CD4-positive, alpha-beta T cell (primary cell): Measurements from ENCODE around the gene NRXN3. TPM values are rescaled to one million over a fixed set of nuclear protein-coding genes. Genes with fewer than 3 reads are reported as not detected.

Experiments used
- ATAC-seq: fragments of 200-7000 bp; cut with Tn5 transposase; one replicate; pipeline ENCODE4 v1.10.0; 2022; ENCODE audit warnings: mild to moderate bottlenecking; ENCODE audit not compliant: poor library complexity
- CTCF ChIA-PET: fragments of 350-600 bp; sonication (Branson Sonifier 250); formaldehyde crosslinking; loops from one replicate; lab custom pipeline; 2021; ENCODE audit warnings: antibody characterized with exemption, inconsistent platforms; lab: Charles Lee
- POLR2A ChIA-PET: fragments of 350-600 bp; sonication (Branson Sonifier 250); formaldehyde crosslinking; loops from one replicate; lab custom pipeline; 2021; ENCODE audit warnings: antibody characterized with exemption, inconsistent platforms; lab: Charles Lee
- DNase-seq, 14 experiments: peaks; one replicate each; pipeline ENCODE4 v3.0.0-alpha.2; 2013 to 2020; ENCODE audit warnings: mixed read lengths in 2 of 14
- H3K27ac ChIP-seq, 2 donors: one replicate each; pipeline versions ENCODE4 v1.5.1 to v1.7.0; 2013; ENCODE audit warnings: low read length in 2 of 2, low read depth in 1 of 2, mild to moderate bottlenecking in 1 of 2
- H3K27me3 ChIP-seq, 2 experiments: 1 replicate in 1 of 2; 2 replicates in 1 of 2; pipeline versions ENCODE4 v1.6.1 to v1.7.0; 2013; ENCODE audit warnings: low read length in 2 of 2, control low read depth in 1 of 2, mild to moderate bottlenecking in 1 of 2, moderate library complexity in 1 of 2; ENCODE audit not compliant: insufficient read depth in 2 of 2, control insufficient read depth in 1 of 2
- H3K36me3 ChIP-seq: one replicate; pipeline ENCODE4 v1.6.1; 2013; ENCODE audit warnings: low read length, control low read depth; ENCODE audit not compliant: insufficient read depth
- H3K4me1 ChIP-seq: one replicate; pipeline ENCODE4 v1.6.1; 2013; ENCODE audit warnings: low read length, control low read depth; ENCODE audit not compliant: insufficient read depth
- H3K4me3 ChIP-seq: one replicate; pipeline ENCODE4 v1.5.1; 2013; ENCODE audit warnings: mild to moderate bottlenecking, low read length, moderate library complexity
- H3K9me3 ChIP-seq, 2 experiments: 1 replicate in 1 of 2; 2 replicates in 1 of 2; pipeline versions ENCODE4 v1.6.1 to v1.7.0; 2013; ENCODE audit warnings: low read length in 2 of 2, mild to moderate bottlenecking in 2 of 2, control low read depth in 1 of 2, moderate library complexity in 1 of 2; ENCODE audit not compliant: control insufficient read depth in 1 of 2, insufficient read depth in 1 of 2
- H3K27ac Mint-ChIP-seq: one replicate; pipeline ENCODE4 v1.8.0; 2020; ENCODE audit warnings: mixed read lengths
- H3K27me3 Mint-ChIP-seq: one replicate; pipeline ENCODE4 v1.8.0; 2021; ENCODE audit warnings: mixed read lengths
- H3K36me3 Mint-ChIP-seq: one replicate; pipeline ENCODE4 v1.8.0; 2021; ENCODE audit warnings: low read depth, mixed read lengths
- H3K4me1 Mint-ChIP-seq: one replicate; pipeline ENCODE4 v1.8.0; 2021; ENCODE audit warnings: low read depth, mixed read lengths
- H3K4me3 Mint-ChIP-seq: one replicate; pipeline ENCODE4 v1.8.0; 2020; ENCODE audit warnings: mild to moderate bottlenecking, mixed read lengths
- H3K9me3 Mint-ChIP-seq: one replicate; pipeline ENCODE4 v1.8.0; 2020; ENCODE audit warnings: mixed read lengths
- intact Hi-C, 2 experiments: fragments of 100-400 bp; cut with DNase I in 1 of 2; cut with micrococcal nuclease in 1 of 2; formaldehyde crosslinking; loops; one replicate each; pipeline versions ENCODE4 v1.15.1 to v1.9.0; 2023 to 2025; cut with DNase I, micrococcal nuclease
- total RNA-seq, 174 experiments: library from RNA in 2 of 174; stranded (reverse) in 2 of 174; gene quantifications; one replicate each; pipeline ENCODE4 v1.2.3 and lab custom pipeline; 2021 to 2026
- TF ChIP-seq, protein P1 (sequence below): fragments of 200-600 bp; IDR thresholded peaks from one replicate; pipeline ENCODE4 v1.8.0; 2022; ENCODE audit warnings: antibody characterized with exemption, mild to moderate bottlenecking

Gene NRXN3
- total RNA-seq, 2 experiments from 2014 or later, result not detected

DNA sequence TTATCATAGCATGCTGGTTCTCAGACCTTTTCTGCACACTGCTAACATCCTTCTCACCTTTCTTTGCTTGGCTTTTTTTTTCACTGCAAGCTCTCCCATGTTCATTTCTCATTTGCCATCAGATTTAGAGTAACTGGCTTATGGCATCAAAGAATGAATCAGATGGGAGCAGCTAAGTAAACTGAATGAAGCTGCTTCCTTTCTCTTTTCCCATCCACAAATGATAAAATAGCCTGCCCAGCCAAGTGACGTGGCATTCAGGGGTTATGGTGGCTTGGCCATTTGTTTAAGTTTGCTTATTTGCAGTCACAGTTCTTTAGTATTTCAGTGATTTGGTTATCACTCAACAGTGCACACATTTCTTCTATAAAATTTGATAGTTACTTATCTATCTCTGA, 1332.6 kb downstream of the NRXN3 start:
- Mint-ChIP-seq H3K36me3 (no peaks in the 10 kb centered on the region), H3K9me3 (peaks cover under 1% of the 10 kb centered on the region), H3K4me1 (no peaks in the 10 kb centered on the region), H3K27ac (no peak overlapping the region), H3K27me3 (no peaks in the 10 kb centered on the region), H3K4me3 (no peak overlapping the region)
- DNase-seq (no peak), ATAC-seq (no peak)
- TF ChIP-seq, protein P1, sequence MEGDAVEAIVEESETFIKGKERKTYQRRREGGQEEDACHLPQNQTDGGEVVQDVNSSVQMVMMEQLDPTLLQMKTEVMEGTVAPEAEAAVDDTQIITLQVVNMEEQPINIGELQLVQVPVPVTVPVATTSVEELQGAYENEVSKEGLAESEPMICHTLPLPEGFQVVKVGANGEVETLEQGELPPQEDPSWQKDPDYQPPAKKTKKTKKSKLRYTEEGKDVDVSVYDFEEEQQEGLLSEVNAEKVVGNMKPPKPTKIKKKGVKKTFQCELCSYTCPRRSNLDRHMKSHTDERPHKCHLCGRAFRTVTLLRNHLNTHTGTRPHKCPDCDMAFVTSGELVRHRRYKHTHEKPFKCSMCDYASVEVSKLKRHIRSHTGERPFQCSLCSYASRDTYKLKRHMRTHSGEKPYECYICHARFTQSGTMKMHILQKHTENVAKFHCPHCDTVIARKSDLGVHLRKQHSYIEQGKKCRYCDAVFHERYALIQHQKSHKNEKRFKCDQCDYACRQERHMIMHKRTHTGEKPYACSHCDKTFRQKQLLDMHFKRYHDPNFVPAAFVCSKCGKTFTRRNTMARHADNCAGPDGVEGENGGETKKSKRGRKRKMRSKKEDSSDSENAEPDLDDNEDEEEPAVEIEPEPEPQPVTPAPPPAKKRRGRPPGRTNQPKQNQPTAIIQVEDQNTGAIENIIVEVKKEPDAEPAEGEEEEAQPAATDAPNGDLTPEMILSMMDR, result no peak
- H3K4me3 ChIP-seq, result no peak overlapping the region
- POLR2A ChIA-PET, result no interaction called here
- no peak overlapping the region for H3K27ac ChIP-seq
- no peaks in the 10 kb centered on the region for H3K27me3 ChIP-seq
- peaks cover 0 to 2% of the 10 kb centered on the region in 2 experiments for H3K9me3 ChIP-seq
- CTCF ChIA-PET, result no interaction called here
- intact Hi-C loops, result no loop called here
- no peaks in the 10 kb centered on the region for H3K4me1 ChIP-seq
- no peaks in the 10 kb centered on the region for H3K36me3 ChIP-seq

DNA sequence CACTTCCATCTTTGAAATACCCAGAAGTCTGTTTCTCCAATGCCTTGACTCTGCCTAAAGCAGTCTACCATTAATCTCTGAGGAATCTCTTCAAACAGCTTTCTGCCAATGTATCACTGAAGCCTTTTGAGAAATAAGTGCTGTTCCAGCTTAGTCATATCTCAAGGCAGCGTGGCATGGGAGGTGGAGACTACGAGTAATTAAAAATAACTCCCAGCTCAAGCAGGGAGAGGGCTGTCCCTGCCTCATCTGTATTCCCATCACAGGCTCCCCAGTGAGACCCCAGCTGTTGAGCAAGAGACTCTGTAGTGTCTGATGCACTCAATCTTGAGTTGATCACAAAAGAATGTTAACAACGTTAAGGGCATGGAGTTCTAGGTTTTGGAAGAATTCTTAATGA, 1340.5 kb downstream of the NRXN3 start:
- no peak for DNase-seq
- H3K4me3 ChIP-seq, result no peak overlapping the region
- H3K4me3 Mint-ChIP-seq, result no peak overlapping the region
- no peaks in the 10 kb centered on the region for H3K4me1 ChIP-seq
- ChIA-PET POLR2A (no interaction called here), CTCF (no interaction called here)
- intact Hi-C loops, result no loop called here
- peaks cover 0 to 3% of the 10 kb centered on the region in 2 experiments for H3K9me3 ChIP-seq
- no peak overlapping the region for H3K27ac Mint-ChIP-seq
- H3K36me3 ChIP-seq, result no peaks in the 10 kb centered on the region
- TF ChIP-seq, protein P1, result no peak
- no peak for ATAC-seq
- no peaks in the 10 kb centered on the region for H3K4me1 Mint-ChIP-seq
- H3K27me3 ChIP-seq, result no peaks in the 10 kb centered on the region
- H3K27ac ChIP-seq, result no peak overlapping the region
- H3K9me3 Mint-ChIP-seq, result peaks cover 3% of the 10 kb centered on the region
- H3K27me3 Mint-ChIP-seq, result no peaks in the 10 kb centered on the region
- no peaks in the 10 kb centered on the region for H3K36me3 Mint-ChIP-seq

DNA sequence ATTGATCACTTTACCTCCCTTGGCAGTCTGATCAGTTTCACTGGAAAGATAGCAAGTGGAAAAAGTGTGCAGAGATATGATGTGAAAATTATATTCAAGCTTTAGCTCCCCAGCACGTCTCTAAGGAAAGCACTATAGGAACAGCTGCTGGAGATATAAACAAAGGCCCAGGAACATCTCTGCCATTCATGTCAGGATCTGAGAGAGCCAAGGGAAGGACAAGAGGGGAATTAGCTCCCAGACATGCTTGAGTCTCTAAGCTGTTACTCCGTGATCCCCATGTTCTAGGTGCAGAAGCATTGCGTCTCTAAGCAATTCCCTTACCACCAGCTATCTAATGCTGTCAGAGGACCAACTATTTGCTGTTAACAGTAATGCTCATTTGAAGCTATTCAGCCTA, 1341.0 kb downstream of the NRXN3 start:
- H3K27me3 ChIP-seq, result no peaks in the 10 kb centered on the region
- no peaks in the 10 kb centered on the region for H3K4me1 ChIP-seq
- no peaks in the 10 kb centered on the region for H3K27me3 Mint-ChIP-seq
- no peak for DNase-seq
- no peaks in the 10 kb centered on the region for H3K36me3 Mint-ChIP-seq
- POLR2A ChIA-PET, result no interaction called here
- no peak overlapping the region for H3K27ac ChIP-seq
- TF ChIP-seq, protein P1, result no peak
- no peaks in the 10 kb centered on the region for H3K4me1 Mint-ChIP-seq
- no peak overlapping the region for H3K4me3 Mint-ChIP-seq
- H3K4me3 ChIP-seq, result no peak overlapping the region
- CTCF ChIA-PET, result no interaction called here
- peaks cover 3% of the 10 kb centered on the region for H3K9me3 Mint-ChIP-seq
- no peak for ATAC-seq
- intact Hi-C loops, result no loop called here
- H3K9me3 ChIP-seq, result peaks cover 0 to 3% of the 10 kb centered on the region in 2 experiments
- no peaks in the 10 kb centered on the region for H3K36me3 ChIP-seq
- H3K27ac Mint-ChIP-seq, result no peak overlapping the region
